ENCODE measurements around the gene PAK6.

The PAK6 gene

DNA sequence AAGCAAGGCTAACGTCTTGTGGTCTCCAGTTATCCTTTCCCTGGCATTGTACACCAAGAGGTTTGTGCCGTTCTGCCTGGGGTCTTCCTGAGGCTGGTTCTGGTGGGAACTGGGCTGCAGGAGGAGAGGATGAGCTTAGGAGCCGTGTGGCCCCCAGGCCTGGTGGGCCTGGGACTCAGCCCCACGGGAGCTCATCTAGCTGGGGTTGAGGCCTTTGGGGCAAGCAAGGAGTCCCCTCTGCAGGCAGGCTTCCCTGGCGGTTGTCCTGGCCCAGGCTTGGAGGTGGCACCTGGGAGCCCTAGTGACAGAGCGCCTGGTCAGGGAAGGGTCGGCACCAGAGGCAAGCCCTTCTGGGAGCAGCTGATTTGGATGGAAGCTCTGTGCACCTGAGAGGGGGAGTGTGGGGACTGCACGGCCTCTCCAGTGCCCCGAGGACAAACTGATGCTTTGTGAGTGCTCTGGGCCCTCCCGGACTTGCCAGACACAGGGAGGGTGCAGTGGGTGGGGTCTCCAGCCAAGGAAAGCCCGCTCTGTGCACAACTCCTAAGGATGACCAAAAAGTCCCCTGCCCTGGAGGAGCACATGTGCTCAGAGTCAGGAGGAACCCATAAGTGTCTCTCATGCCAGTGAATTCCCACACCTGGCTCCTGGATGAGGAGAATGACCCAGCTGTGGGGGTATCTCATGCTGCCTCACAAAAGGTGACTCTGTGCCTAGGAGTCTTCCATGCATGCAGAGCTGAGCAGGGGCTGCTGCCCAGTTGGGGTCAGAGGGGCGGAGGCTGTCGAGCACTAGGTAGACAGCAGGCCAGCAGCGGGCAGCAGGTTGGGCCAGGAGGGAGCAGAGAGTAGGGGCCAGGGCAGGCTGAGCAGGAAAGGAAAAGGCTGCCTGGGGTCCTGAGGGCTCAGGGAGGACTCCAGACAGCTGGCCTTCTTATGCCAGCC, 2.7 kb downstream of the PAK6 start:
- DNase-seq = no peak

DNA sequence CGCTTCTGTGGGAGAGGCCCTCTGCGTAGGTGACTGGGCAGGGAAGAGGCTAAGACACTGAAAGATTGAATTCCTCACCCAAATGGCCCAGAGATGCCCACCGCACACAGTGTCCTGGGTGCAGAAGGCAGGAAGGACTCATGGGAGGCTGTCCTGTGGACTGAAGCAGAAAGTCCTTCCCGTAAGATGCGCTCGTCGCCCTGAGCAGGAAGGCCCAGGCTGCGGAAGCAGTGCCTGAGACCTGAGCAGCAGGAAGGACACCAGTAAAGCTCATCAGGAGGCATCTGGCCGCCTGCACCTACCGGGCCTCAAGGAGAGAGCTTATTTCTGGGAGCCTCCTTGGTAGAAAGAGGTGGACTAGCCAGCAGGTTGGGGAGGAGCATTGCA, 3.3 kb downstream of the PAK6 start:
- DNase-seq = no peak

DNA sequence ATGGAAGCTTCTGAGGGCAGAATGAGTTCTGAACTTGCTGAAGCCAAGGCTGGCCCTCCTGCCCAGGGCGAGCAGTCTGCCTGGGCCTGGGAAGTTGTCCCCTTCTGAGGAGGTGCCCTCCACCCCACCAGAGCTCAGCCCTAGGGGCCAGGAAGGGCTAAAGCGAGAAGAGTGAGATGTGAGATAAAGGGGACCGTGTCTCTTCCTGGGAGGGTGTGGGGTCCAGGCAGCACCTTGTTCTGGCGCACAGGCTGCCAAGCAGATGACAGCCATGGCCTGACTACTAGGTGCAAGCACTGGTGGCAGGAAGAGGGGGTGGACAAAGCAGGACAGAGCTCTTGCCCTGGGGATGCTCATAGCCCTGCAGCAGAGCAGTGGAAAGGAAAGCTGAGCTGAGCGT, 3.7 kb downstream of the PAK6 start:
- DNase-seq = no peak

DNA sequence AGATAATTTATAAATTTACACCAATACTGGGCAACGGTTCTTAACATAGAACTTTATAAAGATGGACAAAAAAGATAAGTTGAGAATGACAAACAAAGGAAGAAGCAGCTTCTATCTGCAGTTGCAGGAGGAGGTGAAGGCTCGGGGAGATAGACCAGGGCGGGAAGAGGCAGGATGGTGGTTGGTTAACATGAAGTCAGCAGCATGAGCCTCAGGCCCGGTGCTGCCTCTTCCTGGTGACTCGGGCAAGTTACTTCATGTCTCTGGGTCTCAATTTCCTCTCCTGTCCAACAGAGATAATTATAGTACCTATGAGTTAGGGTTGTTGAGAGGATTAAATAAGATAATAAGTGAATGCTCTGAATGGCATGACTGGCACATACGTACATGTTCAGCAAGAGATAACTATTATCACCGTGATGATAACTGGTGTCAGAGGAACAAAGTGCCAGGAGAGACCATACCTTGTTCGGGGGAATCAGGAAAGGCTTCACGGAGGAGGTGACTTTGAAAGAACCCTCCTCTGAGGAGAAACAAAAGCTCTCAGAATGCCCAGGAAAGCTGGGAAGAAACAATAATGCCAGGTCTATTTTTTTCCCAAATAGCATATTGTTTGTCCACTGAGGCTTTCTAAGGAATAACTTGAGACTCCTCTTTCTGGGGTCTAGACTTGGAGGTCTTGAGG, 4.4 kb downstream of the PAK6 start:
- DNase-seq = no peak

DNA sequence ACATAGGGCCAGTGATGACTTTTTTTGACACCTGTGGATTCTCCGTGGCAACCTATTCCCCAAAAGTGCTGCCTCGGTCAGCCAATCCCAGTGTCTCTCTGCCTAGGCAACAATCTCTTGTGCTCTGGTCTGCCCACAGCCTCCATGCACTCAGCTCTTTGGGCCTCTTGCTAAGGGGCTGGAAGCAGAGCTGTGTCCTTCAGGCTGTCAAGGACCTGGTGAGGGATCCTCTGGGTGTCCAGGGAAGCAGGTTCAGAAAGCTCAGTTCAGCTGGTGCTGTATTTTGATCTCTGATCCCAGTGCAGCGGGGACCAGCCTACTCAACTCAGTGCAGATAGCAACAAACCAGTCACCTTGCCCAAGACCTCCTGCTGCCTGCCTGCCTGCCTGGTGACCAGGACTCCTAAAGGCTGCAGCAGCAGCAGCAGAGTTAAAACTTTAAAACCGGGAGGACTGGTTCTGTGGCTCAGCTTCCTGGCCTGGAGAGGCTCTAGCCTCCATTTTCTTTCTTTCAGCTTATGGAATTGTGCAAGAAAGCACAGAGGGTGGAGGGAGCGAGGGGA, 6.2 kb downstream of the PAK6 start:
- no peak for DNase-seq

DNA sequence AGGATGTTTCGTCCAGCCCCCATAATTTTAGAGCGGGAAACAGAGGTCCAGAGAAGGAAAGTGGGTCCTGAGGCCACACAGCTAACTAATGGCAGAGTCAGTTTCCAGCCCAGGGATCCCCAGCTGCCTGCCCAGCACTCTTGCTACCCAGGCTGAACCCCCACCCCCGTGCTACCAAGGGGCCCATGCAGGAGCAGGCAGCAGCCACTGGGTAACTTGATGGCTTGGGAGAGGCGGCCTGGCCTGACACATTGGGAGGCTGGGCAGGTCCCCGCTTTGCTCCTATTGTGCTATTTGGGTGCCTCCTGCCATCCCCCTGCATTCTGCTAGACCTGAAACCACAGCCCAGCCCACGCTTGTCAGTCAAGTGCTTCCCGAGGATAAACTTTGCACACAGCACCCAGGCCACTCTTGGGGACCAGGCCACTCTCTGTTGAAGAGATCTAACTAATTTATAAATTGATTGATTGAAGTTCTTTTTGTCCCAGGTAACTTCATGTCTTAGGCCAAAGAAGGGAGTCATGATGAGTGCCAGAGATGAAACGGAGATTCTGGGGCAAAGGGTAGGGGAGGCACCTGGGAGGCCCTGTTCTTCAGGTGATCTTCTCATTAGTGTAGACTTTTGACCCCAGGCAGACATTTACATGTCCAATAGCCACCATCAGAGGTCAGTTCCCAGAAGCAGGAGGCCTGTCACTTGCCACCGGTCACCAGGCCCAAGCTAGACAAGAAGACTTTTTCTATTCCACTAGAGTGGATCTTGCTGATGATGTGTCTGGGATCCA, 7.0 kb downstream of the PAK6 start:
- no peak for DNase-seq

DNA sequence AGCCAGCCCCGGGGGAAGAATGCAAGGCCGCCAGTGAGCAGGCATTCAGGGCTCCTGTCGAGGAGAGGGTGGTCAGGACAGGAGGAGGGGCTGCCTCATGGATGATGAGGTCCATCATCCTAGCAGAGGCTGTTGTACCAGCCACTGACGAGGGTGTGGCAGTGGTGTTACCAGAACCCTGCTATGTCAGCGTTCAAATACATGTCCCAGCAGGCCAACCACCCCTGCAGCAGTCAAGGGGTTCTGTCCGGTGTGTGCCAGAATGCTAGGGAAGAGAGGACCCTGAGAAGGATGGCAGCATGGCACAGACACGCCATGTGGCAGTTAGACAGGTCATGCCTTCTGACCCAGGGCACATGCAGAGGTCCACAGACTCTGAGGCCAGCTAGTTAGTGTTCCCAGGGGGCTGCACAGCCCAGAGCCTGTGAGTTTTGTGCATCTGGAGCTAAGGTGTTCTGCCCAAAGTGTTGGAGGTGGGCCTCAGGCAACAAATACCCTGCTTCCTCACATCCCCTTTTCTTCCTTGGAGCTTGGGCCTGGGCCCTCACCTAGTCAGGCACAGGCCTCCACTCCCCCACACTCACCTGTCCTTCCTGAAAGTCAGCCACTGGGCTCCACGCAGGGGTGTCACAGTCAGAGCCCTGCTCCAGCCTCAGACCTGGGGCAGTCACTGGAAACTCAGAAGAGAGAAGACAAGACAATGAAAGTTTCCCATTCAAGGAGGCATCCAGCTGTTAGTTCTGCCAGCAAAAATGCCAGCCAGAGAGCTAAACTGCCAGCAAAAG, 7.8 kb downstream of the PAK6 start:
- no peak for DNase-seq

DNA sequence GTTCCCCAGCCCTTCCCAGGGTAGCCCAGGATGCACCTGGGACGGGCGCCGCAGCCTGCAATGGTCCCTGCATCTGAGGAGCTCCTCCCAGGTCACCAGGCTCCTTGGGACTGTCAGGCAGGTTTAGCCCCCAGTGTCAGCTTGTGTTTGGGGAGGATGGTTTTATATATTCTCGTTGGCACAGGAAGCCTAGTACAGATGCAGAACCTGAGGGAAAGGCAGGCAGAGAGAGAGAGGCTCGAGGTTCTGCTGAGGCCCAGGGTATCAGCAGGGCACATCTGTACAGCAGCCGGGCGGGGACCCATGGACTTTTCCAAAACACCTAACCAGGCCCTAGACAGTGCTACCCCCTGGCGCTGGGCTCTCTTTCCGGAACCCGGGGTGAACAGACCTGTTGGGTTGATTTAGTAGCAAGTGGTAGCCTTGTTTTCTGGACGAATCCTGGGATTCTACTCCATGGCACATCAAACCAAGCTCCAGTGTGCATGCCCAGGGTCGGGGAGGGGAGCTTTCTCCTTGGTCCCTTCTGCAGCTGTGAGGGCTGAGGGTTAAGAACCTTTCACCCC, 8.6 kb downstream of the PAK6 start:
- DNase-seq = no peak

DNA sequence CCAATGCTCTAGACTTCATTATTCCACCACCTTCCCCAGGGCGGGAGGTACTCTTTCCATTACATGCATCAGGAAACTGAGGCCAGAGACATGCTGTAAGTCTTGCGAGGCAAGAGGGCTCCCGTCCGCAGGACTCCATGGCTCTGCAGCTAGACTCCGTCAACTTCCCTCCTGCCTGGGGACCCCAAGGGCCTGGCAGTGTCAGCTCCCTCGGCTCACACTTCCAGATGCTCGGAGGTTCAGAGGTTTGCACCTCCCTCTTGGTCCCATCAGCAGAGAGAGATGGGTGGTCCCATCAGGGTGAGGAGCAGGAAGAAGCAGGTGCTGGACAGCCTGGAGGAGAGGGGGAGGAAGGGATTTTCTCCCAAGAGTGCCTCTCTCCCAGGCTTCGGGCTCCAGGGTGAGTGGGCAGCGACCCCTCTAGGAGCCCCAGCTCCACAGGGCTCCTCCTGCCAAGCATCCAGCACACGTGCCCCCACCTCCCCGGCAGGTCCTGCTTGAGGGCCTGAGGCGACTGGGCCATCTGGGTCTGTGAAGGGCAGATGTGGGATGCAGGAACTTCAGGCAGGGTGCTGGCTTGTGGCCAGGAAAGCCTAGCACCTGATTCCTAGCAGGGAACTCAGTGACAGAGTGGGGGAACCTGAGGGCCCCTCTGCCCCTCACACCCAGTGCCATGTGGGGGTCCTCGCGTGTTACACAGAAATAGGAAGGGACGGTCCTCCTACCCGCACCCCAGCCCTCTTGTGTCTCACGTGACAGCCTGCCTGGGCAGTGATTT, 9.3 kb downstream of the PAK6 start:
- no peak for DNase-seq

DNA sequence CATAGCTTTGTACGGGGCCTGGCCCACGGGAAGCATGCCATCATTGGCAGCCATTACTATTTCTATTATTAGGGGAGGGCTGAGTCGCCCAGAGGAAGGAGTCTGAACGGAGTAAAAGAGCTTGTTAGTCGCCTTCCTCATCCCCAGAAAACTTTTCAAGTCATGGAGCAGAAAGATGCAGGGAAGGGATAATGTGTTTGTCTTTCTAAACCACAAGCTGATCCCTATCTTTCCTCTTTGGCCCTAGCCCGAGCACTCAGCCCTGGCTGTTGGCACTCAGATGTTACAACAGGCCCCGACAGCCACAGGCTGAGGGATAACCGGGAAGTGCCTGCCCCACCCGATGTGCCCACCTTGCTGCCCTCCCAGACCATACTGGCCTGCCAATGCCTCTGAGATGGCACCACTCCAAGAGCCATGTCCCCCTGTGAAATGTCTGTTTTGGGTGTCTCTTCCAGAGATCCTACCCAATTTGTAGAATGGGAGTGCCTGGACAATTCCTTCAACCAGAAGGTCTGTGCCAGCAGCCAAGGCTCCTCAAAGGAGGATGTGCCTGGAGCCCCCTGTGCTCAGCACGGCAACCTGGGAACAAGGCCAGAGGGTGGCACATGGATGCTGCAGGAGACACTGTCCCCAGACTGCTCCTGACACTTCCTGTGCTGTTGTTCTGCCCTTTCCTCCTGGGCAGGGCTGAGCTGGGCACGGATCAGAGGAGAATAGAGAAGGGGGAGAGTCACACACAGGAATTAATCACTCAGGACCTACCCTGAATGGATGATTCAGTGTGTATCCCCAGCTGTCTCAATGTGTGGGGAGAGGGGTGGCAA, 10.8 kb downstream of the PAK6 start:
- no peak for DNase-seq

DNA sequence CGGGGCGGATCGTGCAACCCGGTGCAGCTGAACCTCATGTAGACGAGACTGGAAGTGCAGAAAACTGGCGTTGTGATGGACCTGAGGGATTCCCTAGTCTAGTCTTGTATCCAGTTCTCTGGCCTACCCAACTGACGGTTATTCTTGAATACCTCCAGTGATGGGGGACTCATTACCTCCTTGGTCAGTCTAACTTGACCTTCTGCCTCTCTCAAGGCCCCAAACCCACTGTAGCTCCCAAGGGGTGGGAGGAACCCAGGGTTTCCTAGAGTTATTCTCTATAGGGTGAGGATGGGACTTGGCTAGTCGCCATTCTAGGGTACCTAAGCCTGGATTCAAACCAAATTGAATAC, 11.4 kb downstream of the PAK6 start:
- no peak for DNase-seq

DNA sequence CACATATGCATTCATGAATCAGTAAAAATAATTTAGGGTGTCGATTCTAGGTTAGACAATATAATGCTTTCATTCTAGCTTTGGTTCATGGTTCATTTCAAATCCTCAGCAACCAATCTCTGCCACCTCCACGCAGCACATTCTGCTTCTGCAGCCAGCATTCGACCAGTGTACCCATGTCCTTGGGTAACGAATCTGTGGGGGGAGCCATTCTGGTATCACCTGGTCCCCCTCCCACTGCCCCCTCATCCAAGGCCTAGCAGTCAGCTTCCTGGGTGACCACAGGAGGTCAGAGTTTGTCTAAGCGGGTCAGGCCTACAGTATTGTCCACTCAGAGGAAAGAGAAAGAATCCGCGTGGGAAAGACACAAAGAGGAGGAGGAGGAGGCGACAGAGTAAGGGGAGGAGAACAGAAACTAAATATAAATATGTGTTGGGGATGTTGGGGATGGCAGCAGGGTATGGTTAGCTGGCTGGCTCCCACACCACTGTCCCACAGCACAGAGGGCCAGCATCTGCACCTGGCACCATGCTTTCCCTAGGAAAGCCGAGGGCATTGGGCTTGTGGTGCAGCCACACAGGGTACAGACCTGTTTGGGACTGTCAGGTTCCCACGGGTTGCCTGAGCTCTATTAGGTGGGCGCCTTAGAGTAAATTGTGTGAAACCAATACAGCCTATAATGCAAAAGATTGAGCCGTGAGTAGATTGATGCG, 12.1 kb downstream of the PAK6 start:
- no peak for DNase-seq

DNA sequence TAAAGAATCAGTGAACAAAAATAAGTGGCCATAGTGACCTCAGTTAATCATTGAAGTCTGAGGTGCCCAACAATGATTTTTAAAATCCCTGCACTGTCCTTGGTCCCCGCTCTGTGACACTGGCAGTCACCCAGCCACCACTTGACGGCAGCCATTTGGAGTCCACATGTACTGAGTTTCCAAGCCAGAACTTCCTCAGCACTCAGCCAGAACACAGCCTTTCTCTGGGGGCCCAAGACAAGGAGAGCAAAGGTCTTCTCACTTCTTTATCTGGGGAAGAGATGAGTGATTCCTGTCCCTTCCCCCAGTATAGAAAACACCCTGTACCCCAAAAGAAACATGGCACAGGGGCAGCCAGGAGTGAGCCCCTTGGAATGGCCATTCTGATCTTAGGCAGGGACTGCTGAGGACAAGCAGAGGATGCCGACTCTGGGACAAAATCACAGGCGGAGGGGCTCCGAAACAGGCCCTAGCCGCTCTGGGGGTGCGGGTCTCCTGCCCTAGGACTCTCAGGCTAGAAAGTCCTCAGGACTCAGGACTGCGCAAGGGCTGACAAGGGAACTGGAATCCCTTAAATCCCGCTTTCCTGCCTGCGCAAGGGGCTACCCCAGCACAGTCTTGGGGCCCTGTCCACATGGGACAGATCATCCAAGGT, 12.8 kb downstream of the PAK6 start:
- DNase-seq = no peak

DNA sequence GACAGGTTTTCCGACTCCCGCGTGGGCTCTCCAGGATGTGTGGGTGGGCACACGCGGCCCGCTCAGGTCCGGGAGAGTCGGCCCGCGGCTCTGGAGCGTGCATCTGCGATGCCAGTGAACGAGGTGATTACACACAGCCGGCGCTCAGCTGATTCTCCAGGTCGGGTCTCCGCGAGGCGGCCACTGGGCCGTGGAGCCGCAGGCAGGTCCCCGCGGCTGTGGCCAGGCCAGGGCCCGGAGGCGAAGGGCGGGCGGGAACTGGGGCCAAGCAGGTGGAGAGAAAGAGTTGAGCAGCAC, 13.2 kb downstream of the PAK6 start:
- no peak for DNase-seq

DNA sequence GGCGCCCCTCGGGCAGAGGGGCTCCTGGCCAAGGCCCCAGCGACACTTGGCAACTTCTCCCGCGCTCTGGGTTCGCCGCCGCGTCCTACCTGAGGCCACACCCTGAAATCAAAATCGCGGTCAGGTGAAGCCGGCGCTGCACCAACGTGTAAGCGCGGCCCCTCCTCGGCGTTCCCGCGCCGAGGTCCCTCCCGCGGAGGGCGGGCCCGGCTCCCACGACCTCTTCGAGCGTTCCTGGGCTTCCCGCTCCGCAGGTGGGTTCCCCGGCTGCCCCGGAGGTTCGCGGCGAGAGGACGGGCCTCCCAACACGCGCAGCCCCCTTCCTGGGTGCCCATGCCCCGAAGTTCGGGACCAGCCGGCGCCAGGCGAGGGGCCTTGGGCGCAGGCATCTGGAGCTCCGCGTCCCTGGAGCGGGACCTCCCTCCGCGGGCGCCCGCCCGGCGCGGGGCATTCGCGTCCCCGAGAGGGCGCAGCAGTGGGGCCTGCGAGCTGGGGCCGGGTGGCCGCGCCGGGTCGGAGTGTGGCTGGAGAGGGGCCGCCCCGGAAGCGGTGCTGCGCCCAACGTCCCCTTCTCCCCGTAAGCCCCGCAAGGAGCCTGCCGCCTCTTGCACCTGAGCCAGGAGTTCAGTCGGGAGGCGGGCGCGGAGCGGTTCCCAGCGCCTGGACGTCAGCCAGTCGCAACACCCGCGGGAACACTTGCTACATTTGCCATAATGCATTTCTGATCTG, 13.7 kb downstream of the PAK6 start:
- DNase-seq = no peak

DNA sequence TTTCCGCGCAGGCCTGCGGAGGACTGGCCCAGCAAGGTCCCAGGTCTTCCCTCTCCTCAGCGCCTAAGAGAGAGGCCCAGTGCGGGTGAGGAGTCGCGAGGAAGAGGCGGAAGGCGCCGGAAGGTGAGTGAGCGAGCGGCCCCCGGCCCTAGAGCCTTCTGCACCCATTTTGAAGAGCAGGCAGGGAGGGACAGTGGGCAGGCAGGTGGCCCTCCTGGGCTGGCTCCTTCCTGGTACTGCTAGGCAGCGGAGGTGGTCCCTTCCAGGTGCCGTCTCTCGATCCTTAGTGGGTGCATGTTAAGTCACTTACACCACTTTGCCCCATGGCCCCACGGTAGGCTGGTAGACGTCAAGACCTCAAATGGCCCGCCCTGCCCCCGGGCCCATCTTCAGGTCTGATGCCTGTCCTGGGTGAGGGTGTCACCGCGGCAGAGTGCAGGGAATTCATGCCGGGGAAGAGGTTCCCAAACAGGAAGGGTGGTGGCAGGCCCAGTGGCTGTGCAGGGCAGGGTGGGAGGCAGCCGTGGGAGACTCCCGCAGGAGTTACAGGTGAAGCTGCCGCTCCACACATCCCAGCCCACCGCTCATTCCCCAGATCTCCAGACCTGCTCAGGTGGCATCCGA, 14.4 kb downstream of the PAK6 start:
- DNase-seq = no peak

DNA sequence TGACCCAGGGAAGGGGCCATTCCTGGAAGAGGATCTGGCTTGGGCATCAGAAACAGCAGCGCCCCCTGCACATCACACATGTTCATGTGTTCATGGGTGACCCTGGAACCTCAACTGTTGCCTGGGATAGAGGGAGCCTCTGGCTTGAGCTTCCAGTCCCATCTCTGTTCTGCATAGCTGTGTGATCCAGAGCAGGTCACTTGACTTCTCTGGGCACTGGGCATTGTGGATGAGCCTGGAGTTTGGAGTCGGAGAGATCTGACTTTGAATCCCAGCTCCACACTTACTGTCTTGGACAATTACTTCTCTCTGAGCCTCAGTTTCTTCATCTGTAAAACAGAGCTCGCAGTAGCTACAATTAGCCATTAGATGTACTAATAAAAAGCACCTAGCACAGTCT, 15.6 kb downstream of the PAK6 start:
- no peak for DNase-seq

DNA sequence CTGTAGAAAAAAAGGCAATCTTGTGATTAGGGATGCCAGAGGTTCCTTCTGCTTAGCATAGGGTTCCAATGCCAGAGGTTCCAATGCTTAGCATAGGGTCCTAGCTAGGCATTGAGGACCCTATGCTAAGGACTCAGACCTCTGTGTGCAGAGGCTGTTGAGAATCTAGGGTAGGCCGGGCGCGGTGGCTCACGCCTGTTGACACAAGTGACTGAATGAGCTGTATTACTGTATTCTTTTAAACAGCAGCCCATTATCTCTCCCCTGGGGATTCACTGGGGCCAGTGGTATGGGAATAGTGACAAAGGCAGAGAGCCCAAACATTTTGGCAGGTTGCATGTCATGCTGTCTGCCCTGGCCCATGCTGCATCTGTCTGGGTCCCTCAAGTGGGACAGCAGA, 16.2 kb downstream of the PAK6 start:
- DNase-seq = no peak
